ENCODE data around the gene ADGRB2.

The ADGRB2 gene

DNA sequence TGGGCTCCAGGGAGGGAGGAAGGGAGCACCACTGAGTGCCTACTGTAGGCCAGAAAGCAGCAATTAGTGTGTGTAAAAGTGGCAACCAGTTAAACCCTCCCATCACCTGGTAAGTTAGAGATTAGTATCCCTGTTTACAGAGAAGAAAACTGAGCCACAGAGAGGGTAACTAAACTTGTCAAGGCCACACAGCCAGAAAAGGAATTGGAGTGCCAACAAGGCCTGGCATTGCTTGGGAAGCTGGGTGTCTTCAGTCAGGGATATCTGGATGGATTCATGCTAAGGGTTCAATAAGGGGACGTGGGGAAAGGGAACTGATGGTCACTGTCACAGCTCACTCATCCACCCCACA, 23.6 kb upstream of the ADGRB2 start:
- no peak overlapping the region for H3K27ac ChIP-seq
- in situ Hi-C loops (cut with HindIII; ENCODE audit: low pct_ligation_motif_present, low sequenced_read_pairs): no loop called here
- H3K36me3 ChIP-seq (replicated peaks): peaks cover 17% of the 10 kb centered on the region

DNA sequence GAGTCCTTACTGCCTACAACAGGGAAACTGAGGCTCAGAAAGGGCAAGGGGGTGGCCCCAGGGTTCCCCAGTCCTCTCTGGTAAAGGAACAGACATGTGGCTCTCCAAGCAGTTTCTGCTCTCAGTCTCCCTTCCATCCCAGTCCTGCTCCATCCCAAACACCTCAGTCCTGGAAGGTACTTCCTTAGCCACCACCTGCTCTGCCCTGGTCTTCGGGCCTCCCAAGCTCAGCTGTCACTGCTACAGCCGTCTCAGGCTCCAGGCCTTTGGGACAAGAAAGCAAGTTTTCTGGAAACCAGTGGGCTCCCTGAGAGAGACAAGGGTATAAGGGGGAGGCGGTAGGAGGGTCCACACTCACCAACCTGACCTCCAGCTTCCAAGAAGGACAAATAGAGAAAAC, 23.1 kb upstream of the ADGRB2 start:
- TF ChIP-seq, protein P1, sequence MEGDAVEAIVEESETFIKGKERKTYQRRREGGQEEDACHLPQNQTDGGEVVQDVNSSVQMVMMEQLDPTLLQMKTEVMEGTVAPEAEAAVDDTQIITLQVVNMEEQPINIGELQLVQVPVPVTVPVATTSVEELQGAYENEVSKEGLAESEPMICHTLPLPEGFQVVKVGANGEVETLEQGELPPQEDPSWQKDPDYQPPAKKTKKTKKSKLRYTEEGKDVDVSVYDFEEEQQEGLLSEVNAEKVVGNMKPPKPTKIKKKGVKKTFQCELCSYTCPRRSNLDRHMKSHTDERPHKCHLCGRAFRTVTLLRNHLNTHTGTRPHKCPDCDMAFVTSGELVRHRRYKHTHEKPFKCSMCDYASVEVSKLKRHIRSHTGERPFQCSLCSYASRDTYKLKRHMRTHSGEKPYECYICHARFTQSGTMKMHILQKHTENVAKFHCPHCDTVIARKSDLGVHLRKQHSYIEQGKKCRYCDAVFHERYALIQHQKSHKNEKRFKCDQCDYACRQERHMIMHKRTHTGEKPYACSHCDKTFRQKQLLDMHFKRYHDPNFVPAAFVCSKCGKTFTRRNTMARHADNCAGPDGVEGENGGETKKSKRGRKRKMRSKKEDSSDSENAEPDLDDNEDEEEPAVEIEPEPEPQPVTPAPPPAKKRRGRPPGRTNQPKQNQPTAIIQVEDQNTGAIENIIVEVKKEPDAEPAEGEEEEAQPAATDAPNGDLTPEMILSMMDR (IDR thresholded peaks at IDR 0.05; ENCODE audit: low read depth, low read length, missing control alignments): no peak
- Histone ChIP-seq H3K27ac (no peak overlapping the region), H3K4me3 (ENCODE audit: low read depth, low read length) (no peak overlapping the region), H3K27me3 (replicated peaks) (no peaks in the 10 kb centered on the region), H3K36me3 (replicated peaks) (peaks cover 12% of the 10 kb centered on the region)
- DNase-seq: no peak
- in situ Hi-C loops (cut with HindIII; ENCODE audit: low pct_ligation_motif_present, low sequenced_read_pairs): no loop called here

More for the DNA sequence above, 23.6 kb upstream of the ADGRB2 start:
- Histone ChIP-seq H3K4me3 (ENCODE audit: low read depth, low read length) (peak overlapping the region; percentile 73), H3K27me3 (replicated peaks) (no peaks in the 10 kb centered on the region)
- no peak for DNase-seq
- TF ChIP-seq, protein P1 (IDR thresholded peaks at IDR 0.05; ENCODE audit: low read depth, low read length, missing control alignments): no peak

DNA sequence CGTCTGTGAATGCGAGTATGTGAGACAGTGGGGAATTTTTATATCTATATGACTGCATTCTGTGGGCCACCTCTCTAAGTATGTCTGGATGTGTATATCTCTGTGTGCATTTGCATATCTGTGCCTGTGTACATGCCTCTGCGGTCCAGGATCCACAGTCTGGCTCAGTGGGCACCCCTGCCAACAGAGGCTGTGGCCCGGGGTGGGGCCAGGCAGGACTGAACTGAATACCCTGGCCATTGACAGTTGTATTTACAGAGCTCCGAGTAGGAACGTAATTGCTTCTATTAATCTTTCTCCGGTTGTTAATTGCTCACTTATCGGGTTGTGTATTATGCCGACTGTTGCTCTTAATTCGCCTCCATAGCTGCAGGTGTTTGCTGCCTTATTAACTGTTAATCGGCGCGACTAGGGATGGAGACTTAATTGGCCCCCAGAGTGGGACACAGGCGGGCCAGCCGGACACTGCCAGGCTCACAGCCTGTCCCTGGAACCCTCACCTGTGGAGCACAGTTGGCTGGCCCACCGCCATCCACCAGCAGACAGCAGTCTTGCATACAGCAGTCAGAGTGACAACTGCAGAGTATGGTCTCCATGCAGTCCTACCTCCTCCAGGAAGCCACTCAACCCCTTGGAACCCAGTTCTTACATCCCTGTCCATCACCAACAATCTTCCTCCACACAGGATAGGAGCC, 22.4 kb upstream of the ADGRB2 start:
- H3K4me3 ChIP-seq (ENCODE audit: low read depth, low read length): no peak overlapping the region
- TF ChIP-seq, protein P1 (IDR thresholded peaks at IDR 0.05; ENCODE audit: low read depth, low read length, missing control alignments): no peak
- DNase-seq: no peak
- no peak overlapping the region for H3K27ac ChIP-seq
- peaks cover 5% of the 10 kb centered on the region for H3K36me3 ChIP-seq (replicated peaks)
- H3K27me3 ChIP-seq (replicated peaks): no peaks in the 10 kb centered on the region
- in situ Hi-C loops (cut with HindIII; ENCODE audit: low pct_ligation_motif_present, low sequenced_read_pairs): no loop called here

DNA sequence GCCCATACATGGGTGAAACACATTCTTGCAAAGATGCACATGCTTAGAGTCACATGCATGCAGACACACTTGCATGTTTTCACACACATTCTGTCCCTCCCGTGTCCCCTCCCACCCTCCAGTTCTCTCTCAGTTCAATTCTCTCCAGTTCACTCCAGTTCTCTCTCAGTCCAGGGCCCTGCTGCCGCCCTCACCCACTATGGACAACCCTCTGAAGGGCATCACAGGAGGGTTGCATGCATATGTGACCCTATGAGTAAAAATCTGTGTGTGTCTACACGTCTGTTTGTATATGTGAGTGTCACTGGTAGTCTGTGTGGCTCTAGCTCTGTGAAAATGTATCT, 21.8 kb upstream of the ADGRB2 start:
- in situ Hi-C loops (cut with HindIII; ENCODE audit: low pct_ligation_motif_present, low sequenced_read_pairs): no loop called here
- H3K4me3 ChIP-seq (ENCODE audit: low read depth, low read length): no peak overlapping the region
- no peak overlapping the region for H3K27ac ChIP-seq
- H3K36me3 ChIP-seq (replicated peaks): no peaks in the 10 kb centered on the region
- DNase-seq: no peak
- H3K27me3 ChIP-seq (replicated peaks): no peaks in the 10 kb centered on the region
- TF ChIP-seq, protein P1 (IDR thresholded peaks at IDR 0.05; ENCODE audit: low read depth, low read length, missing control alignments): no peak

DNA sequence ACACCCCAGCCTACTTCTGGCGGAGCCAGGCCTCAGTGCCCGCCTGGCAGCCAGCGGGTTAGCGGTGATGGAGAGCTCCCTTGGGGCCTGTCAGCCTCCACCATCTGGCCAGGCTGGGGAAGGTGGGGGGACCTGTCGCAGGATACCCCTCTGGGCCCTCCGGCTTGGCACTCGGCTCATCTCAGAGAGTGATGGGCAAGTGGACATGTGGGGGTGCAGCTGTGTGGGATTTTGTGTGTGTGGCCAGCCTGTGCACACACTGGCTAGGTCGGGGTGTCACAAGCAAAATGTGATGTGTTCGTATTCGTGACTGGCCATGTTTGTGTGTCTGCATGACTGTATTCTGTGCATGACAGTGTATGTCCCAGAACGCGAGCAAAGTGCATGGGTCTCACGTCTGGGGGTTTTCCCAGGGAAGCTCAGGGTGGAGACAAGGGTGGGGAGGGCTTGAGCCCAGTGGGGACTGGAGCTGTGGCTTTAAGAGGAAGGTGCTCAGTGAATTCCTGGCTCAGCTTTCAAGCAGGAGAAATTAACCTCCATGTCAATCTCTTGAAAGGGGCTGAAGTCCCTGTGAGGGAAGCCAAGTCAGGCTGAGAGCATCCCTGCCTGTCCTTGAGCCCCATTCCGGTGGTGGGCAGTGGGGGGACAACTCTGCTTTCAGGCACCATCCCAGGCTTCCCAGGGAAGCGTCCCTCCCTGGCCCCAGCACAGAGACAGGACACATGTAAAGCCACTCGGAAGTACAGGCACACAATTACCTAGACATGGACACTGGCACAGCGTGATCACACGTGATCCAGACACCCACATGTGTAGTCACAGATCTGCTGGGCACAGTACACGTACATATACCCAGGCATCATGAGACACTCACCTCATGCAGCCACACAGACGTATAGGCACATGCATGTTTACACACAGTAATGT, 21.1 kb upstream of the ADGRB2 start:
- TF ChIP-seq, protein P1 (IDR thresholded peaks at IDR 0.05; ENCODE audit: low read depth, low read length, missing control alignments): no peak
- Histone ChIP-seq H3K36me3 (replicated peaks) (no peaks in the 10 kb centered on the region), H3K4me3 (ENCODE audit: low read depth, low read length) (no peak overlapping the region), H3K27ac (no peak overlapping the region), H3K27me3 (replicated peaks) (no peaks in the 10 kb centered on the region)
- DNase-seq: no peak
- in situ Hi-C loops (cut with HindIII; ENCODE audit: low pct_ligation_motif_present, low sequenced_read_pairs): no loop called here
